Rectal smooth muscle tissue (tissue), 1 donor: ENCODE measurements around the gene COX4I1.

ENCODE experiments used
- H3K27ac ChIP-seq: one replicate; pipeline ENCODE4 v1.7.0; 2013; ENCODE audit warnings: low read depth, low read length, inconsistent platforms
- H3K27me3 ChIP-seq: one replicate; pipeline ENCODE4 v1.7.0; 2013; ENCODE audit warnings: low read length; ENCODE audit not compliant: control insufficient read depth, insufficient read depth
- H3K36me3 ChIP-seq: one replicate; pipeline ENCODE4 v1.7.0; 2013; ENCODE audit warnings: low read length; ENCODE audit not compliant: control insufficient read depth, insufficient read depth
- H3K4me1 ChIP-seq: one replicate; pipeline ENCODE4 v1.7.0; 2013; ENCODE audit warnings: low read length; ENCODE audit not compliant: control insufficient read depth, insufficient read depth
- H3K4me3 ChIP-seq: one replicate; pipeline ENCODE4 v1.7.0; 2013; ENCODE audit warnings: low read length
- H3K9ac ChIP-seq: one replicate; pipeline ENCODE4 v1.7.0; 2013; ENCODE audit warnings: low read length

The COX4I1 gene

DNA sequence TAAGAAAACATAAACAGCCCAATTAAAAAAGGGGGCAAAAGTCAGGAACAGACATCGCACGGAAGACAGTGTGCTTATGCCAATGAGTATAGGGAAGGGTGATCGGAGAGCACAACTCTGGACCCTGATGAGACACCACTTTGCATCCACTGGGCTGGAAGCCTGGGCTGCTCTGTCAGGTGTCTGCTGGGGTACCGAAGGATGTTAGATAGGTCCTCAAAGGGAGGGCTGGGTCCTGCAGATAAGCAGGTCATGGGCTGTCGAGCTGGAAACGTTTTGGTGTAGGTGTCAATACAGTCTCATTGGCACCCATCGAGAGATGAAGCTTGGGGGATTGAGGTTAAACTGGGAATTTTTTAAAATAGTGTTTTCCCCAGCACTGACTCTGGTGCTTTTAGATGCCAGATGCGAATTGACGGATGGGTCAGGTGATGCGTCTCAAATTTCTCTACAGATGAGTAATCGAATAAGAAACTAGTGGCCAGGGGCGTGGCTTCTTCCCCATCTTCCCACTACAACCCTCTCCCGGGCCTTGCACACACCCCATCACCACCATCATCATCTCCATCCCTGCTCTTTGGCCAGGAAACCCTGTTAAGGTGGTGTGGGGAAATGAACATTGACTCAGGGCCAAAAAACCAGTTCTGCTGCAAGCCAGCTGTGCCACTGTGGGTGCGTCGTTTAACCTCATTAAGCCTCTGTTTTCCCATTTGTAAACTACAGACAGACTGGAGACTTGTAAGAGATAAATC is 51.7 kb downstream of the COX4I1 start:
- Histone ChIP-seq H3K4me3 (no peak overlapping the region), H3K27me3 (no peaks in the 10 kb centered on the region), H3K9ac (no peak overlapping the region), H3K27ac (no peak overlapping the region), H3K36me3 (no peaks in the 10 kb centered on the region), H3K4me1 (no peaks in the 10 kb centered on the region)

DNA sequence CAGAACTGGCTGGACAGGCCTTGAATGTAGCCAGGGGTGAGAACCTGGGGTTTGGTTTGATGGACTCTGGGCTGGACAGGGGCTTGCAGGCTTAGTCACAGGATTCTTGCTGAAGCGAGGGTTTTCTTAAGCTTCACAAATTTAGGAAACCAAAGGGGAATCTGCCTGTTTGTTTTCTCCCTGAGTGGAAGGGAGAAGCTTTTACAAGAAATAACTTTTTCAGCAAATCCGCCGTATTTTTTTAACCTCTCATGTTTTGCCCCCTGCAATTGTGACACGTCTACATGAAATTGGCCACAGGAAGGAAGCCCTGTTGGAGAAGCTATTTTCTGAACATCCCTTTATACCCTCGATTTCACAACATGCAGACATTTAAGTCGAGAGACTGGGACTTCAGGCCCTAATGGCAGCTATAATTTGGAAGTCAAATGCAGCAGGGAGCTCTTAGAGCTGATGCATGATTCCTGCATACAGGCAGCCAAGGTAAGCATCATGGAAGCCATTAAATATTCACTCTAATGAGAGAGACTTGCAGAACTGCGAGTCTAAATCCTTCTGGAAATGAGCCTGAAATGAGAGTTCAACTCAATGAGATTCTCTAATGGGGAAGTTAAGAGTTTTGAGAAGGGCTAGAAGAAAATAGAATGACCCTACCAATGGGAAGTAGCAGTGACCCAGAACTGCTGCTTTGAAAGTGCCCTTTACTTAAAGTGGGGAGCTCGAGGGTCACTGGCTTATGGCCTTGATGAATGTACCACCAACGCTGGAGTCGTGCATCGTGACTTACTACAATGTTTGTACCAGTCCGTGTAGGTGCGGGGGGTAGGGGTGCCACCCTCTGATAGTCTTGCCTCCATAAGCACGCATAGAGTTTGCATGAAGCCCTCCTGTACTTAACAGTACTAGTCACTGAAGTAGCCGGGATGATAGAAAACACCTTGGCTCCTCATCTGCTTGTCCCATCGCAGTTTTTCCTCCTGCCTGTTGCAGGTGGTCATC is 54.4 kb downstream of the COX4I1 start:
- H3K9ac ChIP-seq: no peak overlapping the region
- H3K27ac ChIP-seq: no peak overlapping the region
- H3K4me3 ChIP-seq: no peak overlapping the region
- H3K27me3 ChIP-seq: no peaks in the 10 kb centered on the region
- no peaks in the 10 kb centered on the region for H3K4me1 ChIP-seq
- H3K36me3 ChIP-seq: no peaks in the 10 kb centered on the region

DNA sequence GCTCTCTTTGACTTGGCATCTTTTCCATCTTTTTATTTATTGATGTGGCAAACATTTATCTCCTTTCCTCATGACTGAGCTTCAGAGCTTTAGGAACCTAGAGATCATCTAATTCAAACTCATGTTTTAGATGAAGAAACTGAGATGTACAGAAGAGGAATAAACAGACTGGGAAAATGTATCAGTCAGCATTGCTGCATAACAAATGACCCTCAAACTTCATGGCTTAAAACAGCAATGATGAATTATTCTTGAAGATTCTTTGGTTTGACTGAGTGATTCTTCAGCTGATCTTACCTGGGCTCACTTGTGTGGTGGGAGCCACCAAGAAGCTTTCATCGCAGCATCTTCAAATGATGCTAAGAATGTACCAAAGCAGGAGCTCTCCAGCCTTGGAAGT is 55.4 kb downstream of the COX4I1 start:
- Histone ChIP-seq H3K36me3 (no peaks in the 10 kb centered on the region), H3K27ac (no peak overlapping the region), H3K9ac (no peak overlapping the region), H3K4me1 (no peaks in the 10 kb centered on the region), H3K27me3 (no peaks in the 10 kb centered on the region), H3K4me3 (no peak overlapping the region)

DNA sequence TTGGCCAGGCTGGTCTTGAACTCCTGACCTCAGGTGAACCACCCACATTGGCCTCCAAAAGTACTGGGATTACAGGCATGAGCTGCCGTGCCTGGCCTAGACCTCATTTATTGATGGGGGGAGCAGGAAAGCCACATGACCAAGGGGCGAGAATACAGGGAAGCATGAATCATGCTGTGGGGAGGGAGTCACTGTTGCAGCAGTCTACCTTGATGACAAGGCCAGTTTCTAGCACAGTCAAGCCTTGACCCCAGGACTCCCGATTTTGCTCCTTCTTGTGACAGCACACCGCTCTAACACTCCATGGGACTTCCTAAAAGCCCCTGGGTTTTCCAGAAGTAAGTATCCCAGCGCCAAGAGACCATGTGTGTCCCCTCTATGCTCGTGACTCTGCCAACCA is 56.6 kb downstream of the COX4I1 start:
- Histone ChIP-seq H3K4me1 (no peaks in the 10 kb centered on the region), H3K27me3 (no peaks in the 10 kb centered on the region), H3K27ac (no peak overlapping the region), H3K4me3 (no peak overlapping the region), H3K36me3 (no peaks in the 10 kb centered on the region), H3K9ac (no peak overlapping the region)

DNA sequence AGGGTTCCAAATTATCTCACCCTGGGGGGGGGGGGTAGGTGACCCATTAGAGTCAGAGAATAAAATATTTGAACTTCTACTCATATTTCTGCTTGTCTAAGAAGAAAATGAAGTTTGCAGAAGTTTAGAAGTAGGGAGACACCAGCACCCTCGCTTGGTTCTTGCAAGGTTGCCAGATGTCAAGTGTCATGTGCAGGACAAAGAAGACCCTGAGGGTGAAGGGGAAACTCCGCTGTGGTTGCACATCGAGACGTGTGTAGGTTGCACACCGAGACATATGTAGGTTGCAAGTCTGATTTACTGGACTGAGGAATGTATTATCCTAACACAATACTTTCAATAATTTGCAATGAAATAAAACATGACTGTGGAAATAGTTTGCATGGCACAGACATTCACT is 57.1 kb downstream of the COX4I1 start:
- Histone ChIP-seq H3K27me3 (no peaks in the 10 kb centered on the region), H3K9ac (no peak overlapping the region), H3K4me3 (no peak overlapping the region), H3K4me1 (no peaks in the 10 kb centered on the region), H3K36me3 (no peaks in the 10 kb centered on the region), H3K27ac (no peak overlapping the region)
